Sigmoid colon (tissue), 4 donors: ENCODE results near the gene HMBS.

ENCODE experiments used
- CTCF ChIP-seq, 4 experiments: fragments of 450-650 bp in 3 of 4; fragments of 200-600 bp in 1 of 4; IDR thresholded peaks; one replicate each; pipeline ENCODE4 v1.5.1; 2016 to 2019; ENCODE audit warnings: antibody characterized with exemption in 4 of 4, mild to moderate bottlenecking in 3 of 4, moderate library complexity in 2 of 4
- POLR2A ChIP-seq, 2 donors: fragments of 450-650 bp; IDR thresholded peaks; one replicate each; pipeline ENCODE4 v1.6.1; 2016; ENCODE audit warnings: antibody characterized with exemption in 2 of 2, mild to moderate bottlenecking in 2 of 2, moderate library complexity in 2 of 2
- POLR2AphosphoS5 ChIP-seq, 4 donors: sonication (generic); formaldehyde crosslinking; IDR thresholded peaks; one replicate each; pipeline ENCODE4 v1.6.1; 2017; ENCODE audit warnings: antibody characterized with exemption in 4 of 4

GRCh38 chr11:119047205-119047604 is 37.5 kb upstream of the HMBS start:
- TF ChIP-seq CTCF (IDR thresholded peaks at IDR 0.05) (no peak), POLR2A (IDR thresholded peaks at IDR 0.05) (no peak), POLR2AphosphoS5 (IDR thresholded peaks at IDR 0.05) (no peak)
